T-cell (primary cell): ENCODE data around the gene SYNDIG1. TPM values are rescaled to one million over a fixed set of nuclear protein-coding genes. Genes with fewer than 3 reads are reported as not detected.

ENCODE experiments used
- ATAC-seq, 4 experiments: fragments of 200-7000 bp in 3 of 4; fragments of 150-1000 bp in 1 of 4; cut with Tn5 transposase; replicated peaks in 1 of 4; 1 replicate in 3 of 4; 2 replicates in 1 of 4; pipeline ENCODE4 v1.10.0; 2021; ENCODE audit warnings: moderate library complexity in 3 of 4, mild to moderate bottlenecking in 2 of 4, moderate number of reproducible peaks in 1 of 4
- CTCF ChIA-PET, 2 donors: fragments of 300-600 bp; sonication (Branson Sonifier 250); formaldehyde crosslinking; loops; one replicate each; lab custom pipeline; 2022; ENCODE audit warnings: antibody characterized with exemption in 2 of 2; lab: Charles Lee
- POLR2A ChIA-PET, 2 donors: fragments of 300-600 bp; sonication (Branson Sonifier 250); formaldehyde crosslinking; loops; one replicate each; lab custom pipeline; 2022; ENCODE audit warnings: antibody characterized with exemption in 2 of 2; lab: Charles Lee
- DNase-seq, 35 experiments: peaks; one replicate each; pipeline versions ENCODE4 v3.0.0 to v3.0.0-alpha.2; 2013 to 2023
- H3K27ac ChIP-seq: one replicate; pipeline ENCODE4 v1.5.1; 2013; ENCODE audit warnings: low read length
- H3K27me3 ChIP-seq, 2 experiments: replicated peaks in 1 of 2; 1 replicate in 1 of 2; 2 replicates in 1 of 2; pipeline versions ENCODE4 v1.6.1 to v1.7.0; 2013; ENCODE audit warnings: low read length in 1 of 2, mixed read lengths in 1 of 2; ENCODE audit not compliant: control insufficient read depth in 2 of 2, insufficient read depth in 2 of 2; ENCODE audit errors: extremely low read depth in 1 of 2
- H3K36me3 ChIP-seq, 2 donors: 1 replicate in 1 of 2; 2 replicates in 1 of 2; pipeline versions ENCODE4 v1.6.1 to v1.7.0; 2013; ENCODE audit warnings: low read length in 1 of 2; ENCODE audit not compliant: control insufficient read depth in 2 of 2, insufficient read depth in 1 of 2; ENCODE audit errors: extremely low read depth in 1 of 2
- H3K4me1 ChIP-seq, 2 experiments: 1 replicate in 1 of 2; 2 replicates in 1 of 2; pipeline versions ENCODE4 v1.6.1 to v1.7.0; 2013; ENCODE audit warnings: low read length in 2 of 2, mixed read lengths in 1 of 2; ENCODE audit not compliant: insufficient read depth in 2 of 2, control insufficient read depth in 1 of 2; ENCODE audit errors: extremely low read depth in 1 of 2
- H3K4me3 ChIP-seq, 2 donors: 1 replicate in 1 of 2; 2 replicates in 1 of 2; pipeline versions ENCODE4 v1.5.1 to v1.7.0; 2013; ENCODE audit warnings: mild to moderate bottlenecking in 2 of 2, low read length in 1 of 2, moderate library complexity in 1 of 2; ENCODE audit not compliant: control insufficient read depth in 1 of 2; ENCODE audit errors: extremely low read depth in 1 of 2
- H3K9me3 ChIP-seq: 2 replicates; pipeline ENCODE4 v1.7.0; 2013
- H3K27ac Mint-ChIP-seq, 2 donors: one replicate each; pipeline ENCODE4 v1.8.0; 2020 to 2021; ENCODE audit warnings: mild to moderate bottlenecking in 2 of 2, mixed read lengths in 2 of 2
- H3K27me3 Mint-ChIP-seq, 2 donors: one replicate each; pipeline ENCODE4 v1.8.0; 2021 to 2022; ENCODE audit warnings: mixed read lengths in 2 of 2
- H3K36me3 Mint-ChIP-seq: one replicate; pipeline ENCODE4 v1.8.0; 2021; ENCODE audit warnings: mixed read lengths
- H3K4me1 Mint-ChIP-seq, 3 donors: one replicate each; pipeline ENCODE4 v1.8.0; 2020 to 2022; ENCODE audit warnings: mixed read lengths in 3 of 3, mild to moderate bottlenecking in 1 of 3
- H3K4me3 Mint-ChIP-seq, 3 donors: one replicate each; pipeline ENCODE4 v1.8.0; 2020 to 2022; ENCODE audit warnings: mild to moderate bottlenecking in 3 of 3, mixed read lengths in 3 of 3, moderate library complexity in 3 of 3
- H3K9me3 Mint-ChIP-seq, 3 donors: one replicate each; pipeline ENCODE4 v1.8.0; 2020 to 2022; ENCODE audit warnings: mixed read lengths in 3 of 3
- WGBS: methylation state at CpG from one replicate; pipeline ENCODE4 v1.1.5; 2013; ENCODE audit warnings: missing lambda C conversion rate; ENCODE audit not compliant: insufficient coverage; 5-methylcytosine and 5-hydroxymethylcytosine counted together
- total RNA-seq, 35 experiments: library from RNA in 6 of 35; stranded (reverse) in 6 of 35; fragments of 120-200 nt in 1 of 35; gene quantifications; one replicate each; pipeline versions ENCODE4 v1.2.1 to v1.2.4 and lab custom pipeline; 2013 to 2026

SYNDIG1 gene
- total RNA-seq, 5 donors from 2014 or later (not counting 1 experiment from before 2014, with no cell fraction given), result not detected

GRCh38 chr20:24670981-24671380 is 201.6 kb downstream of the SYNDIG1 start:
- ATAC-seq, result no peak
- H3K9me3 Mint-ChIP-seq, result no peaks in the 10 kb centered on the region
- Histone ChIP-seq H3K36me3 (no peaks in the 10 kb centered on the region), H3K27ac (no peak overlapping the region), H3K9me3 (no peaks in the 10 kb centered on the region), H3K4me1 (no peaks in the 10 kb centered on the region), H3K4me3 (no peak overlapping the region), H3K27me3 (peaks cover 0 to 4% of the 10 kb centered on the region in 2 experiments)
- no peaks in the 10 kb centered on the region for H3K36me3 Mint-ChIP-seq
- no peak for DNase-seq
- no peak overlapping the region for H3K4me3 Mint-ChIP-seq
- no peak overlapping the region for H3K27ac Mint-ChIP-seq
- ChIA-PET CTCF (no interaction called here), POLR2A (no interaction called here)
- H3K4me1 Mint-ChIP-seq, result no peaks in the 10 kb centered on the region
- no peaks in the 10 kb centered on the region for H3K27me3 Mint-ChIP-seq
- WGBS, result 95% methylated on average over 4 of the region's 5 CpGs

- Histone ChIP-seq H3K27me3 (peaks cover 0 to 8% of the 10 kb centered on the region in 2 experiments), H3K36me3 (no peaks in the 10 kb centered on the region), H3K4me3 (no peak overlapping the region), H3K27ac (no peak overlapping the region), H3K4me1 (no peaks in the 10 kb centered on the region), H3K9me3 (no peaks in the 10 kb centered on the region)
- no peak overlapping the region for H3K27ac Mint-ChIP-seq
- no peaks in the 10 kb centered on the region for H3K36me3 Mint-ChIP-seq
- ATAC-seq, result no peak
- 76% methylated on average over 7 of the region's 10 CpGs for WGBS
- ChIA-PET CTCF (no interaction called here), POLR2A (no interaction called here)
- DNase-seq, result no peak
- H3K27me3 Mint-ChIP-seq, result no peaks in the 10 kb centered on the region
- H3K4me1 Mint-ChIP-seq, result no peaks in the 10 kb centered on the region
- no peak overlapping the region for H3K4me3 Mint-ChIP-seq
- H3K9me3 Mint-ChIP-seq, result no peaks in the 10 kb centered on the region
Measured at GRCh38 chr20:24672181-24672880, 202.9 kb downstream of the SYNDIG1 start.

GRCh38 chr20:24672886-24673677 is 203.7 kb downstream of the SYNDIG1 start:
- no peaks in the 10 kb centered on the region for H3K4me1 Mint-ChIP-seq

GRCh38 chr20:24673678-24674570 is 204.5 kb downstream of the SYNDIG1 start:
- POLR2A ChIA-PET, result no interaction called here
- no peaks in the 10 kb centered on the region for H3K9me3 ChIP-seq
- Mint-ChIP-seq H3K4me3 (no peak overlapping the region), H3K4me1 (no peaks in the 10 kb centered on the region), H3K9me3 (no peaks in the 10 kb centered on the region), H3K27me3 (no peaks in the 10 kb centered on the region), H3K36me3 (no peaks in the 10 kb centered on the region), H3K27ac (no peak overlapping the region)
- no peaks in the 10 kb centered on the region for H3K36me3 ChIP-seq
- H3K4me1 ChIP-seq, result no peaks in the 10 kb centered on the region
- no peak overlapping the region for H3K4me3 ChIP-seq
- peaks cover 0 to 5% of the 10 kb centered on the region in 2 experiments for H3K27me3 ChIP-seq
- ATAC-seq, result no peak
- WGBS, result 78% methylated on average over 12 of the region's 13 CpGs
- no peak for DNase-seq
- CTCF ChIA-PET, result no interaction called here
- no peak overlapping the region for H3K27ac ChIP-seq

More at GRCh38 chr20:24672886-24673677, 203.7 kb downstream of the SYNDIG1 start:
- CTCF ChIA-PET, result no interaction called here
- Histone ChIP-seq H3K4me3 (no peak overlapping the region), H3K36me3 (no peaks in the 10 kb centered on the region), H3K4me1 (no peaks in the 10 kb centered on the region), H3K27me3 (peaks cover 0 to 8% of the 10 kb centered on the region in 2 experiments), H3K27ac (no peak overlapping the region), H3K9me3 (no peaks in the 10 kb centered on the region)
- Mint-ChIP-seq H3K9me3 (no peaks in the 10 kb centered on the region), H3K36me3 (no peaks in the 10 kb centered on the region), H3K4me3 (no peak overlapping the region), H3K27ac (no peak overlapping the region), H3K27me3 (no peaks in the 10 kb centered on the region)
- WGBS, result 71% methylated on average over 2 of the region's 7 CpGs
- ATAC-seq (no peak), DNase-seq (no peak)
- POLR2A ChIA-PET, result no interaction called here

- H3K4me3 Mint-ChIP-seq, result no peak overlapping the region
- no peak overlapping the region for H3K4me3 ChIP-seq
- DNase-seq (no peak), ATAC-seq (no peak)
- no peak overlapping the region for H3K27ac ChIP-seq
- no peaks in the 10 kb centered on the region for H3K27me3 Mint-ChIP-seq
- H3K4me1 Mint-ChIP-seq, result no peaks in the 10 kb centered on the region
- ChIA-PET CTCF (no interaction called here), POLR2A (no interaction called here)
- no peaks in the 10 kb centered on the region for H3K4me1 ChIP-seq
- peaks cover 0 to 4% of the 10 kb centered on the region in 2 experiments for H3K27me3 ChIP-seq
- no peaks in the 10 kb centered on the region for H3K36me3 Mint-ChIP-seq
- no peaks in the 10 kb centered on the region for H3K36me3 ChIP-seq
- H3K9me3 Mint-ChIP-seq, result no peaks in the 10 kb centered on the region
- WGBS, result 81% methylated on average over 8 of the region's 10 CpGs
- H3K9me3 ChIP-seq, result no peaks in the 10 kb centered on the region
- no peak overlapping the region for H3K27ac Mint-ChIP-seq
Measured at GRCh38 chr20:24674921-24675605, 205.6 kb downstream of the SYNDIG1 start.
